ENCODE results near the gene KIF3A.

Gene KIF3A

GRCh38 chr5:132673939-132674630 is 63.3 kb downstream of the KIF3A start, which contains the start of gene IL4:
Gene IL4, plus strand, starts transcription at chr5:132673989. Its CDS starts 62 bp downstream, at chr5:132674051.
- no peak for TF ChIP-seq CTCF (conservative IDR thresholded peaks at IDR 0.05; ENCODE audit: low read depth)
- H3K27ac ChIP-seq: peak within 1 kb of the TSS; percentile 72

GRCh38 chr5:132673488-132673887 is 63.9 kb downstream of the KIF3A start:
- H3K27ac ChIP-seq: no peak overlapping the region

More at GRCh38 chr5:132673939-132674630, 63.3 kb downstream of the KIF3A start, which contains the start of gene IL4:
- ChIA-PET CTCF (interaction anchor here (0.6 to 0.9 kb wide), 2 partner anchors 17 to 34 kb away, joined by 3 read pairs; no protein-coding TSS in a partner anchor), POLR2A (ENCODE audit: low non-redundant PET) (no interaction called here)
- no peak for DNase-seq (ENCODE audit: low spot score)

GRCh38 chr5:132671000-132671399 is 66.3 kb downstream of the KIF3A start:
- ChIA-PET POLR2A (ENCODE audit: low non-redundant PET) (no interaction called here), CTCF (no interaction called here)
- no peak for DNase-seq (ENCODE audit: low spot score)
- TF ChIP-seq CTCF (conservative IDR thresholded peaks at IDR 0.05; ENCODE audit: low read depth): no peak
- no peak overlapping the region for H3K27ac ChIP-seq

More at GRCh38 chr5:132673488-132673887, 63.9 kb downstream of the KIF3A start:
- ChIA-PET POLR2A (ENCODE audit: low non-redundant PET) (no interaction called here), CTCF (no interaction called here)
- TF ChIP-seq CTCF (conservative IDR thresholded peaks at IDR 0.05; ENCODE audit: low read depth): no peak
- no peak for DNase-seq (ENCODE audit: low spot score)

- POLR2A ChIA-PET (ENCODE audit: low non-redundant PET): no interaction called here
- DNase-seq (ENCODE audit: low spot score): no peak
- no peak for TF ChIP-seq CTCF (conservative IDR thresholded peaks at IDR 0.05; ENCODE audit: low read depth)
- no peak overlapping the region for H3K27ac ChIP-seq
- CTCF ChIA-PET: no interaction called here
Measured at GRCh38 chr5:132669966-132670882, 67.1 kb downstream of the KIF3A start.

- no peak for TF ChIP-seq CTCF (conservative IDR thresholded peaks at IDR 0.05; ENCODE audit: low read depth)
- ChIA-PET POLR2A (ENCODE audit: low non-redundant PET) (no interaction called here), CTCF (no interaction called here)
- DNase-seq (ENCODE audit: low spot score): no peak
- no peak overlapping the region for H3K27ac ChIP-seq
Measured at GRCh38 chr5:132669455-132669820, 67.9 kb downstream of the KIF3A start.

- POLR2A ChIA-PET (ENCODE audit: low non-redundant PET): no interaction called here
- TF ChIP-seq CTCF (conservative IDR thresholded peaks at IDR 0.05; ENCODE audit: low read depth): no peak
- no peak overlapping the region for H3K27ac ChIP-seq
- no peak for DNase-seq (ENCODE audit: low spot score)
- CTCF ChIA-PET: interaction anchor here (0.7 kb wide), 1 partner anchor 133 kb away, joined by 3 read pairs; no protein-coding TSS in a partner anchor
Measured at GRCh38 chr5:132668706-132669454, 68.5 kb downstream of the KIF3A start.

Data from RWPE1 (cell line).